ENCODE data around the gene ENOSF1. TPM values are rescaled to one million over a fixed set of nuclear protein-coding genes. Genes with fewer than 3 reads are reported as not detected.
"Not testable (repeated sequence)": the region's sequence is repeated elsewhere in the genome, so short reads cannot be mapped to it uniquely, and the experiment has no call there.

The ENOSF1 gene
- total RNA-seq, result 10 to 100 TPM; 79.3 to 84.3 TPM

GRCh38 chr18:712401-713134 is at the start of gene ENOSF1:
Gene ENOSF1, minus strand, starts transcription at chr18:712630. Its CDS starts 43 bp downstream, at chr18:712587.
- Mint-ChIP-seq H3K9me3 (ENCODE audit: low read depth) (no peaks in the 10 kb centered on the region), H3K36me3 (peaks cover 26% of the 10 kb centered on the region), H3K4me1 (peaks cover 58% of the 10 kb centered on the region), H3K4me3 (peak within 1 kb of the TSS; percentile 85), H3K27ac (peak within 1 kb of the TSS; percentile 87), H3K27me3 (no peaks in the 10 kb centered on the region)
- CTCF ChIA-PET, result interaction anchor here (0.5 to 6.1 kb wide), 35 partner anchors 8 to 249 kb away, joined by 3 to 46 read pairs (median 4); partner anchors contain the start of gene TYMS
- ATAC-seq (peak; percentile 90), DNase-seq (peak; percentile 91)

GRCh38 chr18:759864-760263 is 47.4 kb upstream of the ENOSF1 start:
- H3K4me1 Mint-ChIP-seq; H3K27me3 Mint-ChIP-seq; H3K9me3 Mint-ChIP-seq (ENCODE audit: low read depth); DNase-seq; ATAC-seq; H3K4me3 Mint-ChIP-seq; H3K27ac Mint-ChIP-seq: not testable (repeated sequence)
- peaks cover 10% of the 10 kb centered on the region for H3K36me3 Mint-ChIP-seq
- CTCF ChIA-PET, result interaction anchor here (1.1 kb wide), 1 partner anchor 71 kb away, joined by 4 read pairs; no protein-coding TSS in a partner anchor

- no peaks in the 10 kb centered on the region for H3K4me1 Mint-ChIP-seq
- CTCF ChIA-PET, result interaction anchor here (1.0 to 2.6 kb wide), 3 partner anchors 16 to 79 kb away, joined by 3 to 14 read pairs (median 3); no protein-coding TSS in a partner anchor
- peaks cover 19% of the 10 kb centered on the region for H3K36me3 Mint-ChIP-seq
- DNase-seq (no peak), ATAC-seq (no peak)
- no peaks in the 10 kb centered on the region for H3K9me3 Mint-ChIP-seq (ENCODE audit: low read depth)
- no peak overlapping the region for H3K27ac Mint-ChIP-seq
- H3K27me3 Mint-ChIP-seq, result no peaks in the 10 kb centered on the region
- H3K4me3 Mint-ChIP-seq, result no peak overlapping the region
Measured at GRCh38 chr18:755506-755905, 43.1 kb upstream of the ENOSF1 start.

GRCh38 chr18:754656-755055 is 42.2 kb upstream of the ENOSF1 start:
- Mint-ChIP-seq H3K9me3 (ENCODE audit: low read depth) (no peaks in the 10 kb centered on the region), H3K27ac (no peak overlapping the region), H3K27me3 (no peaks in the 10 kb centered on the region), H3K36me3 (peaks cover 17% of the 10 kb centered on the region), H3K4me3 (no peak overlapping the region), H3K4me1 (no peaks in the 10 kb centered on the region)
- DNase-seq (no peak), ATAC-seq (no peak)
- CTCF ChIA-PET, result interaction anchor here (1.0 to 2.6 kb wide), 4 partner anchors 9 to 85 kb away, joined by 3 to 14 read pairs (median 6); no protein-coding TSS in a partner anchor

GRCh38 chr18:750456-750855 is 38.0 kb upstream of the ENOSF1 start:
- no peaks in the 10 kb centered on the region for H3K4me1 Mint-ChIP-seq
- H3K27ac Mint-ChIP-seq, result no peak overlapping the region
- CTCF ChIA-PET, result interaction anchor here (0.5 to 2.2 kb wide), 3 partner anchors 13 to 431 kb away, joined by 3 to 5 read pairs (median 3); no protein-coding TSS in a partner anchor
- no peaks in the 10 kb centered on the region for H3K27me3 Mint-ChIP-seq
- ATAC-seq, result no peak
- H3K36me3 Mint-ChIP-seq, result peaks cover 23% of the 10 kb centered on the region
- H3K4me3 Mint-ChIP-seq, result no peak overlapping the region
- DNase-seq, result no peak
- no peaks in the 10 kb centered on the region for H3K9me3 Mint-ChIP-seq (ENCODE audit: low read depth)

- H3K9me3 Mint-ChIP-seq (ENCODE audit: low read depth), result no peaks in the 10 kb centered on the region
- H3K27me3 Mint-ChIP-seq, result no peaks in the 10 kb centered on the region
- H3K4me1 Mint-ChIP-seq, result peaks cover 6% of the 10 kb centered on the region
- ATAC-seq (no peak), DNase-seq (no peak)
- peaks cover 29% of the 10 kb centered on the region for H3K36me3 Mint-ChIP-seq
- H3K4me3 Mint-ChIP-seq, result no peak overlapping the region
- H3K27ac Mint-ChIP-seq, result no peak overlapping the region
- CTCF ChIA-PET, result interaction anchor here (1.4 to 8.2 kb wide), 4 partner anchors 32 to 121 kb away, joined by 6 to 131 read pairs (median 8); partner anchors contain the start of gene ENOSF1
Measured at GRCh38 chr18:744832-745597, 32.6 kb upstream of the ENOSF1 start.

GRCh38 chr18:741931-742512 is 29.6 kb upstream of the ENOSF1 start:
- Mint-ChIP-seq H3K36me3 (peaks cover 25% of the 10 kb centered on the region), H3K4me3 (no peak overlapping the region), H3K27me3 (no peaks in the 10 kb centered on the region), H3K9me3 (ENCODE audit: low read depth) (no peaks in the 10 kb centered on the region), H3K27ac (peak overlapping the region; percentile 32), H3K4me1 (peaks cover 6% of the 10 kb centered on the region)
- CTCF ChIA-PET, result interaction anchor here (0.6 to 8.2 kb wide), 12 partner anchors 9 to 118 kb away, joined by 3 to 131 read pairs (median 4); partner anchors contain the start of genes ENOSF1 and YES1
- DNase-seq, result no peak
- peak; percentile 78 for ATAC-seq

GRCh38 chr18:732371-732770 is 19.9 kb upstream of the ENOSF1 start:
- Mint-ChIP-seq H3K4me1 (peaks cover 10% of the 10 kb centered on the region), H3K27me3 (no peaks in the 10 kb centered on the region), H3K27ac (no peak overlapping the region), H3K4me3 (no peak overlapping the region), H3K9me3 (ENCODE audit: low read depth) (no peaks in the 10 kb centered on the region), H3K36me3 (peaks cover 29% of the 10 kb centered on the region)
- CTCF ChIA-PET, result interaction anchor here (0.7 to 3.9 kb wide), 4 partner anchors 10 to 107 kb away, joined by 3 to 20 read pairs (median 4); partner anchors contain the start of gene ENOSF1
- DNase-seq, result no peak
- ATAC-seq, result no peak

GRCh38 chr18:731185-731584 is 18.8 kb upstream of the ENOSF1 start:
- no peaks in the 10 kb centered on the region for H3K27me3 Mint-ChIP-seq
- peak overlapping the region; percentile 66 for H3K27ac Mint-ChIP-seq
- peaks cover 10% of the 10 kb centered on the region for H3K4me1 Mint-ChIP-seq
- CTCF ChIA-PET, result interaction anchor here (0.5 to 1.6 kb wide), 3 partner anchors 9 to 108 kb away, joined by 3 to 6 read pairs (median 3); no protein-coding TSS in a partner anchor
- H3K9me3 Mint-ChIP-seq (ENCODE audit: low read depth), result no peaks in the 10 kb centered on the region
- ATAC-seq, result no peak
- no peak overlapping the region for H3K4me3 Mint-ChIP-seq
- peaks cover 33% of the 10 kb centered on the region for H3K36me3 Mint-ChIP-seq
- no peak for DNase-seq

- CTCF ChIA-PET, result interaction anchor here (0.5 to 1.6 kb wide), 3 partner anchors 9 to 109 kb away, joined by 3 to 6 read pairs (median 3); no protein-coding TSS in a partner anchor
- no peaks in the 10 kb centered on the region for H3K9me3 Mint-ChIP-seq (ENCODE audit: low read depth)
- no peak for DNase-seq
- peak overlapping the region; percentile 66 for H3K27ac Mint-ChIP-seq
- H3K36me3 Mint-ChIP-seq, result peaks cover 30% of the 10 kb centered on the region
- peak; percentile 36 for ATAC-seq
- no peak overlapping the region for H3K4me3 Mint-ChIP-seq
- no peaks in the 10 kb centered on the region for H3K27me3 Mint-ChIP-seq
- peaks cover 10% of the 10 kb centered on the region for H3K4me1 Mint-ChIP-seq
Measured at GRCh38 chr18:730692-731091, 18.3 kb upstream of the ENOSF1 start.

- not testable (repeated sequence) for H3K4me1 Mint-ChIP-seq; H3K9me3 Mint-ChIP-seq (ENCODE audit: low read depth); DNase-seq; H3K27ac Mint-ChIP-seq; H3K27me3 Mint-ChIP-seq; H3K4me3 Mint-ChIP-seq
- ATAC-seq, result peak; percentile 39
- peaks cover 25% of the 10 kb centered on the region for H3K36me3 Mint-ChIP-seq
- CTCF ChIA-PET, result interaction anchor here (1.6 kb wide), 1 partner anchor 109 kb away, joined by 6 read pairs; no protein-coding TSS in a partner anchor
Measured at GRCh38 chr18:730120-730519, 17.7 kb upstream of the ENOSF1 start.

GRCh38 chr18:725646-726045 is 13.2 kb upstream of the ENOSF1 start:
- ATAC-seq (no peak), DNase-seq (no peak)
- H3K9me3 Mint-ChIP-seq (ENCODE audit: low read depth), result no peaks in the 10 kb centered on the region
- no peak overlapping the region for H3K27ac Mint-ChIP-seq
- H3K36me3 Mint-ChIP-seq, result peaks cover 15% of the 10 kb centered on the region
- CTCF ChIA-PET, result interaction anchor here (1.7 kb wide), 1 partner anchor 10 kb away, joined by 3 read pairs; no protein-coding TSS in a partner anchor
- H3K4me3 Mint-ChIP-seq, result no peak overlapping the region
- H3K27me3 Mint-ChIP-seq, result no peaks in the 10 kb centered on the region
- H3K4me1 Mint-ChIP-seq, result peaks cover 3% of the 10 kb centered on the region

Measured in activated CD8-positive, alpha-beta memory T cell treated with anti-CD3 and anti-CD28 coated beads, Interleukin-2, amount 10 ng/mL, durations not matched to agents 7 days and 5 days (primary cell).